Common myeloid progenitor, CD34-positive (primary cell): Measurements from ENCODE around the gene STRIT1.

Source experiments
- CTCF ChIA-PET: fragments of 350-600 bp; sonication (Branson Sonifier 250); formaldehyde crosslinking; loops from one replicate; lab custom pipeline; 2021; ENCODE audit warnings: antibody characterized with exemption; lab: Charles Lee
- POLR2A ChIA-PET: fragments of 350-600 bp; sonication (Branson Sonifier 250); formaldehyde crosslinking; loops from one replicate; lab custom pipeline; 2021; ENCODE audit warnings: antibody characterized with exemption; lab: Charles Lee
- DNase-seq, 3 donors: peaks; one replicate each; pipeline versions ENCODE4 v3.0.0 to v3.0.0-alpha.2; 2013
- H3K27ac ChIP-seq, 2 experiments: 1 replicate in 1 of 2; 2 replicates in 1 of 2; pipeline ENCODE4 v1.7.0; 2013; ENCODE audit warnings: inconsistent platforms in 2 of 2, low read length in 2 of 2, mild to moderate bottlenecking in 2 of 2, low read depth in 1 of 2, moderate library complexity in 1 of 2; ENCODE audit not compliant: severe bottlenecking in 2 of 2, insufficient read depth in 1 of 2, poor library complexity in 1 of 2
- H3K27me3 ChIP-seq, 5 experiments: replicated peaks in 2 of 5; 1 replicate in 3 of 5; 2 replicates in 2 of 5; pipeline versions ENCODE4 v1.6.1 to v1.7.0; 2013; ENCODE audit warnings: low read length in 4 of 5, mild to moderate bottlenecking in 2 of 5, moderate library complexity in 2 of 5, inconsistent platforms in 1 of 5; ENCODE audit not compliant: insufficient read depth in 5 of 5, control insufficient read depth in 4 of 5
- H3K36me3 ChIP-seq, 4 experiments: 1 replicate in 2 of 4; 2 replicates in 2 of 4; pipeline versions ENCODE4 v1.6.1 to v1.7.0; 2013; ENCODE audit warnings: low read length in 3 of 4, control low read depth in 1 of 4, mild to moderate bottlenecking in 1 of 4; ENCODE audit not compliant: control insufficient read depth in 4 of 4, insufficient read depth in 4 of 4
- H3K4me1 ChIP-seq, 4 experiments: 1 replicate in 3 of 4; 2 replicates in 1 of 4; pipeline versions ENCODE4 v1.6.1 to v1.7.1; 2013; ENCODE audit warnings: low read length in 3 of 4, mild to moderate bottlenecking in 3 of 4, control low read depth in 1 of 4, inconsistent platforms in 1 of 4, moderate library complexity in 1 of 4; ENCODE audit not compliant: control insufficient read depth in 4 of 4, insufficient read depth in 4 of 4; ENCODE audit errors: control extremely low read depth in 1 of 4
- H3K4me3 ChIP-seq, 7 experiments: 1 replicate in 4 of 7; 2 replicates in 3 of 7; pipeline versions ENCODE4 v1.5.1 to v1.7.0; 2013; ENCODE audit warnings: mild to moderate bottlenecking in 7 of 7, low read length in 6 of 7, moderate library complexity in 6 of 7, inconsistent platforms in 2 of 7, low read depth in 2 of 7, control low read depth in 1 of 7; ENCODE audit not compliant: insufficient read depth in 4 of 7, control insufficient read depth in 1 of 7; ENCODE audit errors: extremely low read depth in 1 of 7
- H3K9me3 ChIP-seq, 5 experiments: 1 replicate in 4 of 5; 2 replicates in 1 of 5; pipeline versions ENCODE4 v1.6.1 to v1.7.1; 2013; ENCODE audit warnings: low read length in 4 of 5, mild to moderate bottlenecking in 2 of 5, inconsistent platforms in 1 of 5, low read depth in 1 of 5, moderate library complexity in 1 of 5; ENCODE audit not compliant: control insufficient read depth in 4 of 5, insufficient read depth in 2 of 5; ENCODE audit errors: control extremely low read depth in 1 of 5
- WGBS: methylation state at CpG from one replicate; pipeline ENCODE4 v1.1.5; 2013; ENCODE audit not compliant: insufficient coverage; 5-methylcytosine and 5-hydroxymethylcytosine counted together

The STRIT1 gene

DNA sequence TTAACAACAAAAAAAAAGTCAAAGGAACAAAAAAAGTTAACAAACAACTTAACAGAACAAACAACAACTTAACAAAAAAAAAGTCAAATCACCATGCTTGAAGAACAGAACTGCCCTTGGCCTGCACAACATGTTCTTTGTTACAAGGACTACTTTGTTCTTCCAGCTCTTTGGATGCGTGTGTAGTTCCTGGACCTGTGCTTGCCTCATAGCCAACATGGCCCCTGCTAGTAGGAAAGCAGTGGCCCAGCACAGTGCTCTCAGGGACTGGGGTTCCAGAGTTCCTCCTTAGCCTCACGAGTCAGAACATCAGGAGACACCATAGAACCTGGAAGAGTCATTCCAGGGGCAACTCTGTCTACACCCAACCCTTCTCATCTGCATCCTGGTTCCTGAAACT, 10.9 kb upstream of the STRIT1 start:
- no peak for DNase-seq
- WGBS = 95% methylated on average over 2 of the region's 2 CpGs
- H3K36me3 ChIP-seq = no peaks in the 10 kb centered on the region
- no peaks in the 10 kb centered on the region for H3K4me1 ChIP-seq
- no peaks in the 10 kb centered on the region for H3K27me3 ChIP-seq
- POLR2A ChIA-PET = no interaction called here
- H3K4me3 ChIP-seq = no peak overlapping the region
- CTCF ChIA-PET = interaction anchor here (0.6 kb wide), 1 partner anchor 328 kb away, joined by 3 read pairs; no protein-coding TSS in a partner anchor
- no peak overlapping the region for H3K27ac ChIP-seq
- H3K9me3 ChIP-seq = no peaks in the 10 kb centered on the region

DNA sequence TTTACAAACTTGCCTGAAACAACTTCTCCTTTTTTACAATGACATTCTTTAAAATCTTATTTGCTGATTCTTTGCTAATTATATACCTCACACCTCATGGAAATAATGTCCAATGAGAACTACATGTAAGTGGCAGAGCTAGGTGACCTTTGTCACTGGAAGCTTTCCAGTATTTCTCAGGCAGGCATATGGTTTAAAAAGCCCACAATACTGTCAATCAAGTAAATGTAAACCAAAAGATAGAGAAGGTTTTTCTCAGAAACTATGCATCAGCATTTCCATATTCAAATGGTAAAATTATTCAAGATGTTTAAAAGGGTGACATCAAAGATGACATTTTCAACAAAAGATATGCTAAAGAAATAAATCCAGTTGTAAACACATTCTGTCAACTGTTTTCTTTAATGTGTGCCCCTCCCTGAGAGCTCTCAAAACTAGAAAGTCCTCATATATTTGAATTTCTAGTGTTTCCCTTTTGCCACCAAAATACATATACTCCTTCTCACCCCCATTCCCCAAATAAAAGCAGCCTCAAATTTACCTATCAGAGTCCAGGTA, 10.1 kb upstream of the STRIT1 start:
- Histone ChIP-seq H3K27ac (no peak overlapping the region), H3K9me3 (no peaks in the 10 kb centered on the region), H3K4me3 (no peak overlapping the region), H3K27me3 (no peaks in the 10 kb centered on the region), H3K36me3 (no peaks in the 10 kb centered on the region), H3K4me1 (no peaks in the 10 kb centered on the region)
- CTCF ChIA-PET = no interaction called here
- POLR2A ChIA-PET = no interaction called here
- no peak for DNase-seq

DNA sequence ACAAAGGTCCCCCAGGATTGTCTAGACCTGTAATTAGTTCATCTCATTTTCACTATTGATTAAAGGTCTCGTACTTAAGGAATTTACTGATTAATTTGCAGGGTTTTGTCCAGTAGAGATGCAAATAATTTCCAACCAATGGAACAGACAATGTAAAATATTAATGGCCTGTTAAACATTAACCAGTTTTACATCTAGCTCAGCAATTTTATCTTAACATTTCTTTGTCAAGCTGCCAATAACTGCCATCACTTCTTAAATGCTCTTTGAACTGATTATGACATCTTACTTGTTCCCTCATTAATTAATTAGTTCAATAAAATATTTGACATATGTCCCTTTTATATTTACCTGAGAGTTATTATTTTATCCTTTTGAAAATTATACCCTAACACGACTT, 9.4 kb upstream of the STRIT1 start:
- Histone ChIP-seq H3K27ac (no peak overlapping the region), H3K36me3 (no peaks in the 10 kb centered on the region), H3K4me1 (no peaks in the 10 kb centered on the region), H3K9me3 (peaks cover 0 to 1% (median 0%) of the 10 kb centered on the region in 5 experiments), H3K4me3 (no peak overlapping the region), H3K27me3 (no peaks in the 10 kb centered on the region)
- POLR2A ChIA-PET = no interaction called here
- DNase-seq = no peak
- CTCF ChIA-PET = no interaction called here
- no CpG with 5 or more reads among the region's 2 CpGs for WGBS

DNA sequence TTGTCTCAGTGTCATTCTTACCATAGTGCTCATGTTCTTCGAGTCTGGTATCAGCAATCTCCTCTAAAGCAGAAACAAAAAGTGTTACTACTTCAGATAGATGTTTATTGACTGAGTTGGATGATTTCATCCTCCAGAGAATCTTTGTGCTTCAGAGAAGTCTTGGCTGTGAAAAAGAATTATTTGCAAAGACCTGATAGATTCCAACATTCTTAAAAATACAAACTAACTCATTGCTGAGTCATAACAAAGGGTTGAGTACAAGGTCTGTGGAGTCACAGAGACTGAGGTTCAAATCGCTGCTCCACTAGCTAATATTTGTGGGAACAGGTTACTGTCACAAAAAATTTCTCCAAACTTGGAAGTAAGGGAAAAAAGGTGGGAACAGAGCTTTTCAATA, 9.0 kb upstream of the STRIT1 start:
- Histone ChIP-seq H3K27ac (no peak overlapping the region), H3K36me3 (no peaks in the 10 kb centered on the region), H3K4me3 (no peak overlapping the region), H3K9me3 (peaks cover 0 to 3% (median 0%) of the 10 kb centered on the region in 5 experiments), H3K4me1 (no peaks in the 10 kb centered on the region), H3K27me3 (no peaks in the 10 kb centered on the region)
- POLR2A ChIA-PET = no interaction called here
- no CpG with 5 or more reads among the region's 2 CpGs for WGBS
- no peak for DNase-seq
- CTCF ChIA-PET = no interaction called here

DNA sequence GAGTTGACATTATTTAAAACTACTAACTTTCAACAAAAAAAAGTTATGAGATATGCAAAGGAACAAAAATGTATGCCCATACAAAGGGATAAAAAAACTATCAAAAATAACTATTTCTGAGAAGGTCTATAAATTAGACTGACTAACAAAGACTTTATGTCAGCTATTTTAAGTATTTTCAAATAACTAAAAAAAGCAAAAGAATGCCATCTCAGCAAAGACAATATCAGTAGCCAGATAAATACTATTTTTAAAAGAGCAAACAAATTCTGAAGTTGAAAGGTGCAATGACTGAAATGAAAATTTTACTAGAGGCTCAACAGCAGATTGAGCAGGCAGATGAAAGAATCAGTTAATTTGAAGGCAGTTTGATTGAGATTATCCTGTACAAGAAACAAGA, 3.6 kb upstream of the STRIT1 start:
- DNase-seq = no peak
- ChIA-PET POLR2A (no interaction called here), CTCF (no interaction called here)
- Histone ChIP-seq H3K9me3 (peaks cover 0 to 16% (median 6%) of the 10 kb centered on the region in 5 experiments), H3K27ac (no peak overlapping the region), H3K27me3 (no peaks in the 10 kb centered on the region), H3K4me1 (no peaks in the 10 kb centered on the region), H3K36me3 (no peaks in the 10 kb centered on the region), H3K4me3 (no peak overlapping the region)

DNA sequence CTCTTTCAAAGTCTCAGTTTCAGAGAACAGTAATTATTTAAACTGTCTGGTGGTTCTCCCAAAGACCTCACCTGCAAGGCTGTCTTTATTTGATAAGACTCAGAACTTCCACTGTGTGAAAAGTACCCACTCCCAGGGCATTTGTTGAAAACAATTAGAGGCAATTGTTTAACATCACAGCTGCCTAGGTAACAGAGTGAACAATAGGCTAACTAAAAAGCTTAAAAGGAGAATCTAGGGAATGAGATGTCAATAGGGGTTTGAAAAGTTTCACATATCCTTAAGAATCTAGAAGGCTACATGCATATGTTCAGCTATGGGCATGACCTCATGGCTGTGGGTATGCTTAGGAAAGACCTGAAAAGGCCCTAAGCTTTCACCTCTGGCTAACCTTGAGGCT, 2.9 kb upstream of the STRIT1 start:
- no peak for DNase-seq
- Histone ChIP-seq H3K36me3 (no peaks in the 10 kb centered on the region), H3K27me3 (no peaks in the 10 kb centered on the region), H3K4me3 (no peak overlapping the region), H3K4me1 (no peaks in the 10 kb centered on the region), H3K27ac (no peak overlapping the region), H3K9me3 (peaks cover 0 to 16% (median 6%) of the 10 kb centered on the region in 5 experiments)
- ChIA-PET POLR2A (no interaction called here), CTCF (no interaction called here)

DNA sequence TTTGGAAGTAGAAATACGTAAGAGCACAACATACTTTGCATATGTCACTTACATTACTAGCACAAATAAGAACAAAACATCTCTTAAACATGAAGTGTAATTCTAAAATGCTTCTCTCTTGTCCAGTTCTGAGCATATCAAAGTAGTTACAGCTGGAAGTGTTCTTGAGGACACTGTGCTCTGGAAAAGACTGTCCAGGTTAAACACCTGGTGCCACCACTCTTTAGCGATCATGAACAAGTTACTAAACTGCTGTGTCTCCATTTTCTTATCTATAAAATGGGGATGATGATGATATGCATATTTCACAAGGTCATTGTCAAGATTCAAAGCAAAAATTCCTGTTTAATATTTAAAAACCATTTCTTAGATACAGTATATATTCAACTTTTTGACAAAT, 790 bp downstream of the STRIT1 start:
- peaks cover 0 to 15% (median 6%) of the 10 kb centered on the region in 5 experiments for H3K9me3 ChIP-seq
- H3K27ac ChIP-seq = no peak overlapping the region
- CTCF ChIA-PET = no interaction called here
- no peaks in the 10 kb centered on the region for H3K27me3 ChIP-seq
- no peaks in the 10 kb centered on the region for H3K4me1 ChIP-seq
- H3K36me3 ChIP-seq = no peaks in the 10 kb centered on the region
- H3K4me3 ChIP-seq = no peak overlapping the region
- no CpG with 5 or more reads among the region's 2 CpGs for WGBS
- no peak for DNase-seq
- POLR2A ChIA-PET = no interaction called here
